Left hindlimb (tissue), 1 donor: ENCODE data around the gene CEP63.
"Not testable (repeated sequence)": the region's sequence is repeated elsewhere in the genome, so short reads cannot be mapped to it uniquely, and the experiment has no call there.

ENCODE experiments used
- DNase-seq: peaks from one replicate; pipeline ENCODE4 v3.0.0-alpha.2; 2018

CEP63 gene

GRCh38 chr3:134590766-134591165 is 104.9 kb downstream of the CEP63 start:
- DNase-seq, result no peak

GRCh38 chr3:134592806-134593205 is 106.9 kb downstream of the CEP63 start:
- DNase-seq, result no peak

GRCh38 chr3:134594331-134594741 is 108.5 kb downstream of the CEP63 start:
- DNase-seq, result no peak

GRCh38 chr3:134594986-134595385 is 109.1 kb downstream of the CEP63 start:
- not testable (repeated sequence) for DNase-seq

GRCh38 chr3:134597390-134597970 is 111.6 kb downstream of the CEP63 start:
- DNase-seq, result no peak

GRCh38 chr3:134598763-134599545 is 113.1 kb downstream of the CEP63 start:
- no peak for DNase-seq

GRCh38 chr3:134600206-134600605 is 114.3 kb downstream of the CEP63 start:
- DNase-seq, result no peak

GRCh38 chr3:134600685-134601463 is 115.0 kb downstream of the CEP63 start:
- DNase-seq, result peak; percentile 82

- DNase-seq, result no peak
Measured at GRCh38 chr3:134601539-134602439, 115.9 kb downstream of the CEP63 start.

- DNase-seq, result no peak
Measured at GRCh38 chr3:134602440-134602814, 116.6 kb downstream of the CEP63 start.

- no peak for DNase-seq
Measured at GRCh38 chr3:134603480-134603879, 117.6 kb downstream of the CEP63 start.

- no peak for DNase-seq
Measured at GRCh38 chr3:134603956-134604355, 118.1 kb downstream of the CEP63 start.

GRCh38 chr3:134605556-134605955 is 119.7 kb downstream of the CEP63 start:
- DNase-seq, result no peak

GRCh38 chr3:134606033-134607025 is 120.5 kb downstream of the CEP63 start:
- DNase-seq, result no peak

- no peak for DNase-seq
Measured at GRCh38 chr3:134607054-134608022, 121.5 kb downstream of the CEP63 start.

GRCh38 chr3:134608023-134608770 is 122.3 kb downstream of the CEP63 start:
- DNase-seq, result no peak

GRCh38 chr3:134608771-134609435 is 123.0 kb downstream of the CEP63 start:
- DNase-seq, result no peak

- DNase-seq, result no peak
Measured at GRCh38 chr3:134609821-134610431, 124.1 kb downstream of the CEP63 start.
